Measurements from ENCODE around the gene PGF.

The PGF gene

GRCh38 chr14:74977901-74978385 is 22.5 kb upstream of the PGF start:
- no peak for DNase-seq

GRCh38 chr14:74977164-74977900 is 21.9 kb upstream of the PGF start:
- no peak for DNase-seq

GRCh38 chr14:74976264-74977113 is 21.1 kb upstream of the PGF start:
- DNase-seq: no peak

- DNase-seq: no peak
These were observed 19.8 kb upstream of the PGF start for GRCh38 chr14:74975059-74975810.

- no peak for DNase-seq
These were observed 19.1 kb upstream of the PGF start for GRCh38 chr14:74974364-74975058.

- no peak for DNase-seq
These were observed 18.5 kb upstream of the PGF start for GRCh38 chr14:74973905-74974363.

GRCh38 chr14:74973003-74973653 is 17.7 kb upstream of the PGF start:
- DNase-seq: no peak

GRCh38 chr14:74968811-74969210 is 13.4 kb upstream of the PGF start:
- DNase-seq: no peak

GRCh38 chr14:74965486-74966153 is 10.2 kb upstream of the PGF start:
- no peak for DNase-seq

GRCh38 chr14:74964787-74965485 is 9.5 kb upstream of the PGF start:
- DNase-seq: no peak

GRCh38 chr14:74963705-74964271 is 8.4 kb upstream of the PGF start:
- no peak for DNase-seq

GRCh38 chr14:74963178-74963704 is 7.8 kb upstream of the PGF start:
- no peak for DNase-seq

- DNase-seq: no peak
These were observed 7.1 kb upstream of the PGF start for GRCh38 chr14:74962493-74962892.

GRCh38 chr14:74962046-74962445 is 6.6 kb upstream of the PGF start:
- DNase-seq: no peak

- no peak for DNase-seq
These were observed 6.0 kb upstream of the PGF start for GRCh38 chr14:74961238-74961911.

- no peak for DNase-seq
These were observed 5.3 kb upstream of the PGF start for GRCh38 chr14:74960736-74961135.

- no peak for DNase-seq
These were observed 4.3 kb upstream of the PGF start for GRCh38 chr14:74959596-74960180.

- no peak for DNase-seq
These were observed 1.1 kb upstream of the PGF start for GRCh38 chr14:74956280-74957072.

GRCh38 chr14:74956027-74956279 is 556 bp upstream of the PGF start:
- DNase-seq: no peak
